Tibial artery (tissue), 4 donors: Measurements from ENCODE around the gene FAM241A.
"Not testable (repeated sequence)": the region's sequence is repeated elsewhere in the genome, so short reads cannot be mapped to it uniquely, and the experiment has no call there.

Source experiments
- DNase-seq, 2 donors: peaks; one replicate each; pipeline ENCODE4 v3.0.0-alpha.2; 2019
- H3K27ac ChIP-seq, 2 donors: fragments of 200-600 bp; sonication (generic) in 1 of 2; 1 replicate in 1 of 2; 2 replicates in 1 of 2; pipeline ENCODE4 v1.5.1; 2018 to 2019; ENCODE audit warnings: mild to moderate bottlenecking in 1 of 2
- H3K27me3 ChIP-seq, 2 donors: fragments of 200-600 bp; sonication (generic) in 1 of 2; one replicate each; pipeline versions ENCODE4 v1.5.1 to v1.6.0; 2016 to 2019
- H3K36me3 ChIP-seq, 3 donors: fragments of 200-600 bp; sonication (generic) in 2 of 3; one replicate each; pipeline ENCODE4 v1.5.1; 2016 to 2019; ENCODE audit warnings: mild to moderate bottlenecking in 2 of 3
- H3K4me1 ChIP-seq, 4 donors: fragments of 200-600 bp; sonication (generic) in 2 of 4; 1 replicate in 3 of 4; 2 replicates in 1 of 4; pipeline ENCODE4 v1.5.1; 2016 to 2019
- H3K4me3 ChIP-seq, 2 donors: fragments of 200-600 bp; sonication (generic) in 1 of 2; 1 replicate in 1 of 2; 2 replicates in 1 of 2; pipeline ENCODE4 v1.5.1; 2018 to 2019; ENCODE audit warnings: mild to moderate bottlenecking in 2 of 2
- H3K9me3 ChIP-seq, 3 donors: fragments of 200-600 bp; sonication (generic) in 1 of 3; one replicate each; pipeline ENCODE4 v1.5.1; 2016 to 2019
- intact Hi-C: fragments of 100-400 bp; cut with DNase I; formaldehyde crosslinking; loops from one replicate; pipeline ENCODE4 v1.15.0; 2023; ENCODE audit warnings: low total_unique reads
- TF ChIP-seq, protein P1 (sequence below), 2 experiments: fragments of 200-600 bp in 1 of 2; fragments of 450-650 bp in 1 of 2; IDR thresholded peaks; one replicate each; pipeline ENCODE4 v1.5.1; 2017 to 2019; ENCODE audit warnings: antibody characterized with exemption in 2 of 2, mild to moderate bottlenecking in 1 of 2, moderate library complexity in 1 of 2

Gene FAM241A

DNA sequence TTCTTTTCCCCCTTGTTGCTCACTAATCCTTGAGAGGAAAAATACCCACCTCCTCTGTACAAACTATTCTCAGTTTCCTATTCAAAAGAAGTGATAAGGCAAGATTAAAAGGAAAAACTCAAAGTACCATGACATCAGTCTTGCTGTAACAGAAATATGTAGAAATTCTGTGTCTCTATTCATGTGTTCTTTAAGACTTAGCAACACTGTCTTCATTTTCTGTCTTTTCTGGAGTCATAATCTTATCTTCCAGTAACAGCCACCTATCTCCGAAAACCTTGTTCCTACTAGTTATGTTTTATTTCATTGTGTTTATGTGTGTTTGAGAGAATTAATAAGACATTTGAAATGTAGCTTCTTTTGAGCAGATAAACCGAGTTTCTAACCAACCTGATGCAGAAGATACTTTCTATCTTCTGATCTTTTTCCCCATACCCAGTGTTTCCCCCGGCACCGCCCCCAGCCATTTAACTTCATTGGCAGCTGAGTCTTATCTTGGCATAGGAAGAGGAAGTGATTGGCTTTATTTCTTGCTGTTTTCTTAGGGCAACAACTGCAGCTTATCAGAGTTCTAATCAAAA is 8.0 kb downstream of the FAM241A start:
- H3K9me3 ChIP-seq, result no peaks in the 10 kb centered on the region
- TF ChIP-seq, protein P1, sequence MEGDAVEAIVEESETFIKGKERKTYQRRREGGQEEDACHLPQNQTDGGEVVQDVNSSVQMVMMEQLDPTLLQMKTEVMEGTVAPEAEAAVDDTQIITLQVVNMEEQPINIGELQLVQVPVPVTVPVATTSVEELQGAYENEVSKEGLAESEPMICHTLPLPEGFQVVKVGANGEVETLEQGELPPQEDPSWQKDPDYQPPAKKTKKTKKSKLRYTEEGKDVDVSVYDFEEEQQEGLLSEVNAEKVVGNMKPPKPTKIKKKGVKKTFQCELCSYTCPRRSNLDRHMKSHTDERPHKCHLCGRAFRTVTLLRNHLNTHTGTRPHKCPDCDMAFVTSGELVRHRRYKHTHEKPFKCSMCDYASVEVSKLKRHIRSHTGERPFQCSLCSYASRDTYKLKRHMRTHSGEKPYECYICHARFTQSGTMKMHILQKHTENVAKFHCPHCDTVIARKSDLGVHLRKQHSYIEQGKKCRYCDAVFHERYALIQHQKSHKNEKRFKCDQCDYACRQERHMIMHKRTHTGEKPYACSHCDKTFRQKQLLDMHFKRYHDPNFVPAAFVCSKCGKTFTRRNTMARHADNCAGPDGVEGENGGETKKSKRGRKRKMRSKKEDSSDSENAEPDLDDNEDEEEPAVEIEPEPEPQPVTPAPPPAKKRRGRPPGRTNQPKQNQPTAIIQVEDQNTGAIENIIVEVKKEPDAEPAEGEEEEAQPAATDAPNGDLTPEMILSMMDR (IDR thresholded peaks at IDR 0.05), result no peak
- H3K4me1 ChIP-seq, result peaks cover 0 to 3% (median 0%) of the 10 kb centered on the region in 4 donors
- DNase-seq, result no peak
- no peak overlapping the region for H3K27ac ChIP-seq
- H3K36me3 ChIP-seq, result no peaks in the 10 kb centered on the region
- no peak overlapping the region for H3K4me3 ChIP-seq
- H3K27me3 ChIP-seq, result no peaks in the 10 kb centered on the region
- intact Hi-C loops, result no loop called here

DNA sequence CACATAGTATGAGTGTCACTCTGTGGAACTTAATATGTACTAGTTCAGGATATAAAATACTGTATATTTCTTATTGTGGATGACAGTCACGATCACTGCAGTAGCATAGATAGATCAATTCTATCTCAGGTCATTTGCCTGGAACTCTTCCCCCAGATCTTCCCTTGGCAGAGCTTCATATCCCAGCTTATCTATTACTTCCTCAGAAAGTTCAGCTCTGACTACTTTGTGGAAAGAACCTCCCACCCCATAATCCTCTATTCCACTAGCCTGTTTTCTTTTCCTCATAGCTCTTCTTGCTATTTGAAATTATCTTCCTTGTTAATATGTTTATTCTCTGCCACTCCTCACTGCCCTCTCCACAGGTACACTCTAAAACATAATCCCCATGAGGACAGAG is 10.9 kb downstream of the FAM241A start:
- intact Hi-C loops, result no loop called here
- Histone ChIP-seq H3K27ac (no peak overlapping the region), H3K4me3 (no peak overlapping the region), H3K9me3 (no peaks in the 10 kb centered on the region), H3K36me3 (no peaks in the 10 kb centered on the region), H3K4me1 (no peaks in the 10 kb centered on the region), H3K27me3 (no peaks in the 10 kb centered on the region)
- TF ChIP-seq, protein P1 (IDR thresholded peaks at IDR 0.05), result no peak
- DNase-seq, result no peak

DNA sequence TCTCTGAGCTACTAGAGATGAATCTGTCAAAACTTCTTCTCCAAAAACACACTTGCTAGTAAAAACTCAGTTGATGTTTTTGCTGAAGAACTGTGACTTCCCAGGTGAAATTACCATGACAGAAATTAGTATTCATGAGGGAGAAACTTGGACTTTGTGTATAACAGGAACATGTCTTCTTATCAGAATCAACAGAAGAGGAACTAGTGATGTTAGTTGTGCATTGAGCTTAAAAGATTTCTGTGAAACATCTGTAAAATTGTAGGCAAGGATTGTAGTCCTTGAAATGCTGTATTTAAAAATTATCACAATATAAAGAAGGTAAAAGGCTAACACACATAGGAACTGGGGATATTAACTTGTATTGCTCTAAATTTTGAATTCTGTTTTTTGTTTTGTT is 11.3 kb downstream of the FAM241A start:
- Histone ChIP-seq H3K36me3 (no peaks in the 10 kb centered on the region), H3K4me3 (no peak overlapping the region), H3K27me3 (no peaks in the 10 kb centered on the region), H3K9me3 (no peaks in the 10 kb centered on the region), H3K27ac (no peak overlapping the region), H3K4me1 (no peaks in the 10 kb centered on the region)
- intact Hi-C loops, result no loop called here
- DNase-seq, result no peak
- TF ChIP-seq, protein P1 (IDR thresholded peaks at IDR 0.05), result no peak

DNA sequence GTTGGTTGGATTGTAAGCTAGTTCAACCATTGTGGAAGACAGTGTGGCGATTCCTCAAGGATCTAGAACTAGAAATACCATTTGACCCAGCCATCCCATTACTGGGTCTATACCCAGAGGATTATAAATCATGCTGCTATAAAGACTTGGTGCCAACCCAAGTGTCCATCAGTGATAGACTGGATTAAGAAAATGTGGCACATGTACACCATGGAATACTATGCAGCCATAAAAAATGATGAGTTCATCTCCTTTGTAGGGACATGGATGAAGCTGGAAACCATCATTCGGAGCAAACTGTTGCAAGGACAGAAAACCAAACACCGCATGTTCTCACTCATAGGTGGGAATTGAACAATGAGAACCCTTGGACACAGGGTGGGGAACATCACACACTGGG is 18.5 kb downstream of the FAM241A start:
- H3K27me3 ChIP-seq, result not testable (repeated sequence)

DNA sequence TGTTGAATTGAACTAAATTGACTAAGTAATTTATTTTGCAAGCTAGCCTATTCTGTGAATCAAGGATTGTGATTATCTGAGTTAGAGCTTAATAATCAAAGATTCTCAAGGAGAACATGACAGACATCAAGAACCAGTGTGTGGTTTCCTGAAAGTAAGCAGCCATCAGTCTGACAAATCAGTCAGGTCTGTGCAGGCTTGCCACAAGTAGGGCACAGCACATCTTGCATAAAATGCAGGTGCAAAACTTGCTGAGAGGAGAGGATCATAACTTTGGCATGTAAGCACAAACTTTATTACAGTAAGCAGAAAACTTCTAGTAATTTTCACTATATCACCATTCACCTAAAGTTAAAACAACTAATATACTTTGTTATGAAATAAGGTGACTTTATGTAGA is 22.5 kb downstream of the FAM241A start:
- intact Hi-C loops, result no loop called here
- Histone ChIP-seq H3K36me3 (no peaks in the 10 kb centered on the region), H3K27ac (no peak overlapping the region), H3K4me1 (no peaks in the 10 kb centered on the region), H3K27me3 (no peaks in the 10 kb centered on the region), H3K9me3 (no peaks in the 10 kb centered on the region), H3K4me3 (no peak overlapping the region)
- DNase-seq, result no peak
- TF ChIP-seq, protein P1 (IDR thresholded peaks at IDR 0.05), result no peak

More for the DNA sequence above, 18.5 kb downstream of the FAM241A start:
- H3K4me3 ChIP-seq, intact Hi-C loops, H3K27ac ChIP-seq, DNase-seq, H3K4me1 ChIP-seq, H3K36me3 ChIP-seq, H3K9me3 ChIP-seq: not testable (repeated sequence)

DNA sequence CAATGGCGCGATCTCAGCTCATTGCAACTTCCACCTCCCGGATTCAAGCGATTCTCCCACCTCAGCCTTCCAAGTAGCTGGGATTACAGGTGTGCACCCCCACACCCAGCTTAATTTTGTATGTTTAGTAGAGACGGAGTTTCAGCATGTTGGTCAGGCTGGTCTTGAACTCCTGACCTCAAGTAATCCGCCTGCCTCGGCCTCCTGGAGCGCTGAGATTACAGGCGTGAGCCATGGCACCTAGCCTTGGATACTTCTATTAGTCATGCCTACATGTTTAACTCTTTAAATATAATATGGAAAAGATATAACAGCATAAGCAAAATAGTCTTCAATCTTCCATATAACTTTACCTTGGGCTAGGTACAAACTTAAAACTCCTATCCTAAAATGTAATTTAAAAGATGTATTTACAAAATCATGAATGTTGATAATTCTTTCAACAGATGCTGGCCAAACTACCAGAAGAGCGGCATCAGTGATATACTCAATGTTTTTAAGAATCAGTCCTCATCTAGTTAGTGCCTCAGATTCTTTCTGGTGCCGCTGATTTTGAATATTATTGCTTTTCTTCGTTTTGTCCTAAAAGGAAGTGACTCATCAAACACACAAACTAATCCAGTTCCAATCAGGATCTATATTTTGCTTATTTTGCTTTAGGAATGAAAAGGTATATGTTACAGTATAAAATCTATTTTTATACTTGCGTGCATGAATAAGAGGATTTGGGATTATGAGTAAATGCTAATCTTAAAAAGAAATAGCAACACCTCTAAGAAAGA is 23.7 kb downstream of the FAM241A start:
- Histone ChIP-seq H3K36me3 (peaks cover 0 to 2% (median 0%) of the 10 kb centered on the region in 3 donors), H3K27ac (no peak overlapping the region), H3K9me3 (no peaks in the 10 kb centered on the region), H3K27me3 (no peaks in the 10 kb centered on the region), H3K4me1 (no peaks in the 10 kb centered on the region), H3K4me3 (no peak overlapping the region)
- TF ChIP-seq, protein P1 (IDR thresholded peaks at IDR 0.05), result no peak
- intact Hi-C loops, result no loop called here
- no peak for DNase-seq
